ENCODE results near the gene TRMT61A.

GRCh38 chr14:103536693-103537092, 7.7 kb downstream of the TRMT61A start:
- TF ChIP-seq, protein P1, sequence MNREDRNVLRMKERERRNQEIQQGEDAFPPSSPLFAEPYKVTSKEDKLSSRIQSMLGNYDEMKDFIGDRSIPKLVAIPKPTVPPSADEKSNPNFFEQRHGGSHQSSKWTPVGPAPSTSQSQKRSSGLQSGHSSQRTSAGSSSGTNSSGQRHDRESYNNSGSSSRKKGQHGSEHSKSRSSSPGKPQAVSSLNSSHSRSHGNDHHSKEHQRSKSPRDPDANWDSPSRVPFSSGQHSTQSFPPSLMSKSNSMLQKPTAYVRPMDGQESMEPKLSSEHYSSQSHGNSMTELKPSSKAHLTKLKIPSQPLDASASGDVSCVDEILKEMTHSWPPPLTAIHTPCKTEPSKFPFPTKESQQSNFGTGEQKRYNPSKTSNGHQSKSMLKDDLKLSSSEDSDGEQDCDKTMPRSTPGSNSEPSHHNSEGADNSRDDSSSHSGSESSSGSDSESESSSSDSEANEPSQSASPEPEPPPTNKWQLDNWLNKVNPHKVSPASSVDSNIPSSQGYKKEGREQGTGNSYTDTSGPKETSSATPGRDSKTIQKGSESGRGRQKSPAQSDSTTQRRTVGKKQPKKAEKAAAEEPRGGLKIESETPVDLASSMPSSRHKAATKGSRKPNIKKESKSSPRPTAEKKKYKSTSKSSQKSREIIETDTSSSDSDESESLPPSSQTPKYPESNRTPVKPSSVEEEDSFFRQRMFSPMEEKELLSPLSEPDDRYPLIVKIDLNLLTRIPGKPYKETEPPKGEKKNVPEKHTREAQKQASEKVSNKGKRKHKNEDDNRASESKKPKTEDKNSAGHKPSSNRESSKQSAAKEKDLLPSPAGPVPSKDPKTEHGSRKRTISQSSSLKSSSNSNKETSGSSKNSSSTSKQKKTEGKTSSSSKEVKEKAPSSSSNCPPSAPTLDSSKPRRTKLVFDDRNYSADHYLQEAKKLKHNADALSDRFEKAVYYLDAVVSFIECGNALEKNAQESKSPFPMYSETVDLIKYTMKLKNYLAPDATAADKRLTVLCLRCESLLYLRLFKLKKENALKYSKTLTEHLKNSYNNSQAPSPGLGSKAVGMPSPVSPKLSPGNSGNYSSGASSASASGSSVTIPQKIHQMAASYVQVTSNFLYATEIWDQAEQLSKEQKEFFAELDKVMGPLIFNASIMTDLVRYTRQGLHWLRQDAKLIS (CRISPR knock-in tag; IDR thresholded peaks at IDR 0.05; ENCODE audit: borderline replicate concordance) = no peak
- TF ChIP-seq ZNF121 (CRISPR knock-in tag; IDR thresholded peaks at IDR 0.05) (no peak), ZNF423 (CRISPR knock-in tag; IDR thresholded peaks at IDR 0.05) (no peak), RORB (CRISPR knock-in tag; IDR thresholded peaks at IDR 0.05) (no peak), GRHL2 (CRISPR knock-in tag; IDR thresholded peaks at IDR 0.05; ENCODE audit: insufficient replicate concordance, severe bottlenecking) (no peak), SP1 (CRISPR knock-in tag; conservative IDR thresholded peaks at IDR 0.05) (no peak), NR2C2 (CRISPR knock-in tag; IDR thresholded peaks at IDR 0.05) (no peak), ZNF138 (CRISPR knock-in tag; conservative IDR thresholded peaks at IDR 0.05) (no peak)
- TF ChIP-seq, protein P2, sequence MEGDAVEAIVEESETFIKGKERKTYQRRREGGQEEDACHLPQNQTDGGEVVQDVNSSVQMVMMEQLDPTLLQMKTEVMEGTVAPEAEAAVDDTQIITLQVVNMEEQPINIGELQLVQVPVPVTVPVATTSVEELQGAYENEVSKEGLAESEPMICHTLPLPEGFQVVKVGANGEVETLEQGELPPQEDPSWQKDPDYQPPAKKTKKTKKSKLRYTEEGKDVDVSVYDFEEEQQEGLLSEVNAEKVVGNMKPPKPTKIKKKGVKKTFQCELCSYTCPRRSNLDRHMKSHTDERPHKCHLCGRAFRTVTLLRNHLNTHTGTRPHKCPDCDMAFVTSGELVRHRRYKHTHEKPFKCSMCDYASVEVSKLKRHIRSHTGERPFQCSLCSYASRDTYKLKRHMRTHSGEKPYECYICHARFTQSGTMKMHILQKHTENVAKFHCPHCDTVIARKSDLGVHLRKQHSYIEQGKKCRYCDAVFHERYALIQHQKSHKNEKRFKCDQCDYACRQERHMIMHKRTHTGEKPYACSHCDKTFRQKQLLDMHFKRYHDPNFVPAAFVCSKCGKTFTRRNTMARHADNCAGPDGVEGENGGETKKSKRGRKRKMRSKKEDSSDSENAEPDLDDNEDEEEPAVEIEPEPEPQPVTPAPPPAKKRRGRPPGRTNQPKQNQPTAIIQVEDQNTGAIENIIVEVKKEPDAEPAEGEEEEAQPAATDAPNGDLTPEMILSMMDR (IDR thresholded peaks at IDR 0.05) = no peak
- TF ChIP-seq, protein P3, sequence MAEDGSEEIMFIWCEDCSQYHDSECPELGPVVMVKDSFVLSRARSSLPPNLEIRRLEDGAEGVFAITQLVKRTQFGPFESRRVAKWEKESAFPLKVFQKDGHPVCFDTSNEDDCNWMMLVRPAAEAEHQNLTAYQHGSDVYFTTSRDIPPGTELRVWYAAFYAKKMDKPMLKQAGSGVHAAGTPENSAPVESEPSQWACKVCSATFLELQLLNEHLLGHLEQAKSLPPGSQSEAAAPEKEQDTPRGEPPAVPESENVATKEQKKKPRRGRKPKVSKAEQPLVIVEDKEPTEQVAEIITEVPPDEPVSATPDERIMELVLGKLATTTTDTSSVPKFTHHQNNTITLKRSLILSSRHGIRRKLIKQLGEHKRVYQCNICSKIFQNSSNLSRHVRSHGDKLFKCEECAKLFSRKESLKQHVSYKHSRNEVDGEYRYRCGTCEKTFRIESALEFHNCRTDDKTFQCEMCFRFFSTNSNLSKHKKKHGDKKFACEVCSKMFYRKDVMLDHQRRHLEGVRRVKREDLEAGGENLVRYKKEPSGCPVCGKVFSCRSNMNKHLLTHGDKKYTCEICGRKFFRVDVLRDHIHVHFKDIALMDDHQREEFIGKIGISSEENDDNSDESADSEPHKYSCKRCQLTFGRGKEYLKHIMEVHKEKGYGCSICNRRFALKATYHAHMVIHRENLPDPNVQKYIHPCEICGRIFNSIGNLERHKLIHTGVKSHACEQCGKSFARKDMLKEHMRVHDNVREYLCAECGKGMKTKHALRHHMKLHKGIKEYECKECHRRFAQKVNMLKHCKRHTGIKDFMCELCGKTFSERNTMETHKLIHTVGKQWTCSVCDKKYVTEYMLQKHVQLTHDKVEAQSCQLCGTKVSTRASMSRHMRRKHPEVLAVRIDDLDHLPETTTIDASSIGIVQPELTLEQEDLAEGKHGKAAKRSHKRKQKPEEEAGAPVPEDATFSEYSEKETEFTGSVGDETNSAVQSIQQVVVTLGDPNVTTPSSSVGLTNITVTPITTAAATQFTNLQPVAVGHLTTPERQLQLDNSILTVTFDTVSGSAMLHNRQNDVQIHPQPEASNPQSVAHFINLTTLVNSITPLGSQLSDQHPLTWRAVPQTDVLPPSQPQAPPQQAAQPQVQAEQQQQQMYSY (CRISPR knock-in tag; IDR thresholded peaks at IDR 0.05) = no peak
- TF ChIP-seq, protein P4, sequence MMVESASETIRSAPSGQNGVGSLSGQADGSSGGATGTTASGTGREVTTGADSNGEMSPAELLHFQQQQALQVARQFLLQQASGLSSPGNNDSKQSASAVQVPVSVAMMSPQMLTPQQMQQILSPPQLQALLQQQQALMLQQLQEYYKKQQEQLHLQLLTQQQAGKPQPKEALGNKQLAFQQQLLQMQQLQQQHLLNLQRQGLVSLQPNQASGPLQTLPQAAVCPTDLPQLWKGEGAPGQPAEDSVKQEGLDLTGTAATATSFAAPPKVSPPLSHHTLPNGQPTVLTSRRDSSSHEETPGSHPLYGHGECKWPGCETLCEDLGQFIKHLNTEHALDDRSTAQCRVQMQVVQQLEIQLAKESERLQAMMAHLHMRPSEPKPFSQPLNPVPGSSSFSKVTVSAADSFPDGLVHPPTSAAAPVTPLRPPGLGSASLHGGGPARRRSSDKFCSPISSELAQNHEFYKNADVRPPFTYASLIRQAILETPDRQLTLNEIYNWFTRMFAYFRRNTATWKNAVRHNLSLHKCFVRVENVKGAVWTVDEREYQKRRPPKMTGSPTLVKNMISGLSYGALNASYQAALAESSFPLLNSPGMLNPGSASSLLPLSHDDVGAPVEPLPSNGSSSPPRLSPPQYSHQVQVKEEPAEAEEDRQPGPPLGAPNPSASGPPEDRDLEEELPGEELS (CRISPR knock-in tag; IDR thresholded peaks at IDR 0.05) = no peak
- TF ChIP-seq, protein P5, sequence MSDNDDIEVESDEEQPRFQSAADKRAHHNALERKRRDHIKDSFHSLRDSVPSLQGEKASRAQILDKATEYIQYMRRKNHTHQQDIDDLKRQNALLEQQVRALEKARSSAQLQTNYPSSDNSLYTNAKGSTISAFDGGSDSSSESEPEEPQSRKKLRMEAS (CRISPR knock-in tag; IDR thresholded peaks at IDR 0.05) = no peak
